ENCODE results near the gene STRADA.

The STRADA gene

DNA sequence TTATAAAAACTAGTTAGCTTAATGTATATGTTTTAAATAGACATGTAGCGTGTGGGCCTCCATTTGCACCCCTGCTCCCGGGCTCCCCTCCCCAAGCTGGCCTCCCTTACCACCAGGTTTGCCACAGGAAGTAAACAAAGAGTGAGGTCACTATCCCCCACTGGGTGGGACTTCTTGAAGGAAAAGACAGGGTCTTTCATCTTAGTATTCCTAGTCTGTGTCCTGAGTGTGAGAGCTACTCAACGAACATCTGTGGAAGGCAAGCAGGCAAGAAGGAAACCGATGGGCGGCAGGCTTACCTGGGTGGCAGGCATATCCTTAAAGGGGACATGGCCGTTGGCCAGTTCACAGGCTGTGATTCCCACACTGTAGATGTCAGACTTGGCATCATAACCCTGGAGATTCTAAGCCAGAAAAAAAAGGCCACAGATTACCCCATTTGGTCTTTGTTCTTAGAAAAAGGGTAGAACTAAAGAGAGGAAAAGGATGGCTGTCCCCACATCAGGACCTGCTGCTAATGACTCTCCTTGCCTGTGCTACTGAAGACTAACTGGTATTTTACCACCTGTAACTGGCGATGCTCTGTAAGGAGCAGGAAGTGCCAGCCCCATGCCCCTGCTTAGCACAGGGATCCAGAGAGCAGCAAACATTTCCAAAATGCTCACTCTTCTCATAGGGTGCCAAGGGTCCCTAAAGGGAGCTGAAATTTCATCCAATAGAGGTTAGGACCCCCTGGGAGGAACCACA, 35.1 kb downstream of the STRADA start:
- H3K27ac Mint-ChIP-seq = no peak overlapping the region
- H3K4me3 Mint-ChIP-seq = no peak overlapping the region
- H3K27me3 Mint-ChIP-seq (ENCODE audit: low read depth) = peaks cover 3% of the 10 kb centered on the region
- peaks cover 36% of the 10 kb centered on the region for H3K36me3 Mint-ChIP-seq (ENCODE audit: low read depth)
- H3K9me3 Mint-ChIP-seq = no peaks in the 10 kb centered on the region
- peaks cover 11% of the 10 kb centered on the region for H3K4me1 Mint-ChIP-seq
- TF ChIP-seq CTCF (IDR thresholded peaks at IDR 0.05; ENCODE audit: unreplicated experiment in 3 of 3) = no peak

- H3K4me3 Mint-ChIP-seq = no peak overlapping the region
- TF ChIP-seq CTCF (IDR thresholded peaks at IDR 0.05; ENCODE audit: unreplicated experiment in 3 of 3) = no peak
- peaks cover 17% of the 10 kb centered on the region for H3K4me1 Mint-ChIP-seq
- H3K36me3 Mint-ChIP-seq (ENCODE audit: low read depth) = peaks cover 36% of the 10 kb centered on the region
- peak overlapping the region in 1 of 3 experiments; percentile 49 for H3K27ac Mint-ChIP-seq
- H3K27me3 Mint-ChIP-seq (ENCODE audit: low read depth) = peaks cover 3% of the 10 kb centered on the region
- no peaks in the 10 kb centered on the region for H3K9me3 Mint-ChIP-seq
These were observed 35.9 kb downstream of the STRADA start for GRCh38 chr17:63705657-63706056.

GRCh38 chr17:63704836-63705235, 36.8 kb downstream of the STRADA start:
- Mint-ChIP-seq H3K9me3 (no peaks in the 10 kb centered on the region), H3K27me3 (ENCODE audit: low read depth) (peaks cover 3% of the 10 kb centered on the region), H3K36me3 (ENCODE audit: low read depth) (peaks cover 36% of the 10 kb centered on the region), H3K27ac (no peak overlapping the region), H3K4me1 (peaks cover 17% of the 10 kb centered on the region), H3K4me3 (no peak overlapping the region)
- TF ChIP-seq CTCF (IDR thresholded peaks at IDR 0.05; ENCODE audit: unreplicated experiment in 3 of 3) = no peak

DNA sequence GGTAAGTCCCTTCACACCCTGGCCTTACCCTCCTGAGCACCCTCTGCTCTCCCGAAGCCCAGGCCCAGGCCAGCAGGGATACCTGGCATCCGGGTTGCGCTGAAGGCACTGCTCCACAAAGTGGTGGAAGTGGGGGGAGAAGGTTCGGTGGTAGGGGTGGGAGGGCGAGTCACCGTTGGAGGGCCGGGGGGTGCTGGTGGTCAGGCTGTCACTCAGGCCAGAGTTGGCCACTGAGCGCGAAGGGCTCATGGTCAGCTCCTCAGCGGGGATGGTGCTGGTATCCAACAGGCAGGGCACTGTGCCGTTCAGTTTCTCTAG, 37.4 kb downstream of the STRADA start:
- H3K4me1 Mint-ChIP-seq = peaks cover 17% of the 10 kb centered on the region
- peaks cover 30% of the 10 kb centered on the region for H3K36me3 Mint-ChIP-seq (ENCODE audit: low read depth)
- TF ChIP-seq CTCF (IDR thresholded peaks at IDR 0.05; ENCODE audit: unreplicated experiment in 3 of 3) = no peak
- H3K4me3 Mint-ChIP-seq = no peak overlapping the region
- no peak overlapping the region for H3K27ac Mint-ChIP-seq
- no peaks in the 10 kb centered on the region for H3K9me3 Mint-ChIP-seq
- H3K27me3 Mint-ChIP-seq (ENCODE audit: low read depth) = peaks cover 3% of the 10 kb centered on the region

DNA sequence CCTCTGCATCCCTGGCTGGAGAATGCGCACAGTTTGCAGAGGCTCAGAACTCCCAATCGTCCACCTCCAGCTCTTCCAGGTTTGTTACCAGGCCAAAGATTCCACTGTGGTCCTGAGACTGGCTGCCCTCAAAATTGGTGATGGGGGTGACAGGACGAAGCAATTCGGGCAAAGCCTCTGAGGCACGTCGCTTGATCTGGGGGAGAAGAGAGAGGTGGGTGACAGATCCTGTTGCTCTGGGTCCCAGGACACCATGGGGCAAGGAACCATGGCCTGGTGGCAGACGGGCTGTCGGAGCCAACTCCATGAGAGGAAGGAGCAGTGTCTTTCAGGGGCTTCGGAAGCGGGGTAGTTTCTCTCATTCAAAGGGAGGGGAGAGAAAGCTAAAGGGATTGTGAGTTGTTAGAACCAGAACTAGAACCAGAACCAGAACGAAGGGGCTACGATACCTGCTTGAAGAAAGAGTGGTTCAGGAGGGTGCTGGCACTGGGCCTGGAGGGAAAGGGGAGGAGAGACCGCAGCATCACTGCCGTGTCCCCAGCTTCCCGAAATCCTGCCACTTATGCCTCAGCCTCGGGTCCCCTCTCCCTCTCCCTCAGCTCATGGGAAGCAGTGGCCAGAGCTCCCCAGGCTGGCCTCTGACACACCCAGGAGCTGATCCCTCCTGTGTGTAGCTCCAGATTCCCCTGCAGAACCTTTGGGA, 37.9 kb downstream of the STRADA start:
- Mint-ChIP-seq H3K27ac (no peak overlapping the region), H3K36me3 (ENCODE audit: low read depth) (peaks cover 24% of the 10 kb centered on the region), H3K4me1 (peaks cover 17% of the 10 kb centered on the region), H3K4me3 (peak overlapping the region in 2 of 3 experiments; percentile 18 to 46), H3K9me3 (no peaks in the 10 kb centered on the region), H3K27me3 (ENCODE audit: low read depth) (peaks cover 3% of the 10 kb centered on the region)
- no peak for TF ChIP-seq CTCF (IDR thresholded peaks at IDR 0.05; ENCODE audit: unreplicated experiment in 3 of 3)

Data from nephron (organoid).